Effector memory CD4-positive, alpha-beta T cell (primary cell): Measurements from ENCODE around the gene ACSBG1.

Experiments used
- DNase-seq, 3 donors: peaks; one replicate each; pipeline ENCODE4 v3.0.0-alpha.2; 2020
- H3K27ac ChIP-seq: 2 replicates; pipeline ENCODE4 v1.7.0; 2013; ENCODE audit warnings: mild to moderate bottlenecking, low read length, moderate library complexity; ENCODE audit not compliant: insufficient read depth, poor library complexity, severe bottlenecking
- H3K27me3 ChIP-seq: replicated peaks from 2 replicates; pipeline ENCODE4 v1.7.0; 2013; ENCODE audit warnings: mild to moderate bottlenecking, low read length; ENCODE audit not compliant: insufficient read depth, control insufficient read depth, poor library complexity, severe bottlenecking
- H3K36me3 ChIP-seq: 2 replicates; pipeline ENCODE4 v1.7.0; 2013; ENCODE audit warnings: mild to moderate bottlenecking, low read length, moderate library complexity; ENCODE audit not compliant: control insufficient read depth, insufficient read depth
- H3K4me1 ChIP-seq: 2 replicates; pipeline ENCODE4 v1.7.0; 2013; ENCODE audit warnings: low read length, mild to moderate bottlenecking; ENCODE audit not compliant: control insufficient read depth, insufficient read depth, poor library complexity, severe bottlenecking
- H3K4me3 ChIP-seq: 2 replicates; pipeline ENCODE4 v1.7.0; 2013; ENCODE audit warnings: low read length, low read depth, mild to moderate bottlenecking; ENCODE audit not compliant: insufficient read depth, poor library complexity, severe bottlenecking
- H3K9me3 ChIP-seq: 2 replicates; pipeline ENCODE4 v1.7.0; 2013; ENCODE audit warnings: mild to moderate bottlenecking, low read length, moderate library complexity; ENCODE audit not compliant: control insufficient read depth

The ACSBG1 gene

GRCh38 chr15:78242128-78242527, 7.8 kb upstream of the ACSBG1 start:
- no peak overlapping the region for H3K4me3 ChIP-seq
- no peak for DNase-seq
- H3K4me1 ChIP-seq = peaks cover 5% of the 10 kb centered on the region
- no peaks in the 10 kb centered on the region for H3K27me3 ChIP-seq
- H3K36me3 ChIP-seq = no peaks in the 10 kb centered on the region
- H3K27ac ChIP-seq = no peak overlapping the region
- no peaks in the 10 kb centered on the region for H3K9me3 ChIP-seq

DNA sequence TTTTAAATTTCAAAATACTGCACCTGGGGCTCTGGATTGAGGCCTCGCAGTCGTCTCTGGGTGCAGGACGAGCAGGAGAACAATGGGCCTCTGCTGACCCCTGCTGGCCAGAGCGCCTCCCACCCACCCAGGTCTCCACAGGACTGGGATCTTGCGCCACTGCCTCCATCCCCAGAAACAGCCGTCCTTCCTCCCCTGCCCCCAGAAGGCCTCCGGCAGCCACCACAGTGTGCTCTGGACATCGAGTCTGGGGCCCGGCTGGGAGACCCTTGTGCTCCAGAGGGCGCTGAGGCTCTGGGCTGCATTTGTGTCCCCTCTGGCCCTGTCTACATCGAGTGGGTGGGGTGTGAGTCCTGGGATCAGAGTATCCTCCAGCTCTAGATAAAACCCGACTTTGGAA, 6.7 kb upstream of the ACSBG1 start:
- DNase-seq = peak; percentile 54 to 69 (median 56)
- Histone ChIP-seq H3K36me3 (no peaks in the 10 kb centered on the region), H3K4me1 (peaks cover 5% of the 10 kb centered on the region), H3K4me3 (no peak overlapping the region), H3K9me3 (no peaks in the 10 kb centered on the region), H3K27me3 (no peaks in the 10 kb centered on the region), H3K27ac (no peak overlapping the region)

DNA sequence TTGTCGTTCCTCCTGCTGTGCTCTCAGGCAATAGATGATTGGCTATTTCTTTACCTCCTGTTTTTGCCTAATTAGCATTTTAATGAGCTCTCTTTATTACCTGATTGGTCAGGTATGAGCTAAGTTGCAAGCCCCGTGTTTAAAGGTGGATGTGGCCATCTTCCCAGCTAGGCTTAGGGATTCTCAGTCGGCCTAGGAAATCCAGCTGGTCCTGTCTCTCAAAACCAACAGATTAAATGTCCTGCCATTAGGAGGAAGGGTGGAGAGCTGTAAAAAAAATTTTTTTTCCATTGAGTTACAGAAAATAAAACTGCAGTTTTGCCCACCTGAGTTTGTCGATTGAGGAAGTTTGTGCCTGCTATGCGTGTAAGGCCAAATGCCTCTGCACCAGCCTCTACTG, 5.4 kb upstream of the ACSBG1 start:
- no peaks in the 10 kb centered on the region for H3K27me3 ChIP-seq
- no peaks in the 10 kb centered on the region for H3K36me3 ChIP-seq
- H3K4me3 ChIP-seq = no peak overlapping the region
- no peak overlapping the region for H3K27ac ChIP-seq
- H3K9me3 ChIP-seq = no peaks in the 10 kb centered on the region
- no peak for DNase-seq
- H3K4me1 ChIP-seq = peaks cover 5% of the 10 kb centered on the region

DNA sequence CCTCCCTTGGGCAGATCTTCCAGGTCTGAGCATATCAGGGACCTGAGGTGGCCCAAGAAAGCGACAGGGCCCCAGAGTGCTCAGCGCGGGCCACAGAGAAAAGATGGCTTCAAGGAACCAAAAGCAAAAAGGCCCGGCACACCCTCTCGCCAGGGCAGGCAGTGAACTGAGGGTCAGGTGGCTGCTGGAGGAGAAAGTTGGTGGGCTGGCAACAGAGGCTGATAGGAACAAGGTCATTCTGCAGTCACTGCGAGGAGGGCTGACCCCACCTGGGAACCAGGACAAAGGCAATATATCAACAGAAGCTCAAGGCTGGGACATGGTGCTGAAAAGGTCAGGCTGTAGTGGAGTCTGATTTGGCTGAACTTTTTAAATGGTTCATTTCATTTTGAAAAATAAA, 2.8 kb upstream of the ACSBG1 start:
- Histone ChIP-seq H3K36me3 (no peaks in the 10 kb centered on the region), H3K9me3 (no peaks in the 10 kb centered on the region), H3K4me3 (no peak overlapping the region), H3K4me1 (peaks cover 5% of the 10 kb centered on the region), H3K27me3 (no peaks in the 10 kb centered on the region), H3K27ac (no peak overlapping the region)
- no peak for DNase-seq

- peaks cover 5% of the 10 kb centered on the region for H3K4me1 ChIP-seq
- no peaks in the 10 kb centered on the region for H3K36me3 ChIP-seq
- no peak overlapping the region for H3K4me3 ChIP-seq
- H3K27me3 ChIP-seq = no peaks in the 10 kb centered on the region
- no peak overlapping the region for H3K27ac ChIP-seq
- DNase-seq = no peak
- H3K9me3 ChIP-seq = no peaks in the 10 kb centered on the region
These were observed 2.1 kb upstream of the ACSBG1 start for GRCh38 chr15:78236491-78236890.

GRCh38 chr15:78233496-78233895, 869 bp downstream of the ACSBG1 start:
- DNase-seq = no peak
- no peaks in the 10 kb centered on the region for H3K27me3 ChIP-seq

GRCh38 chr15:78232951-78233350, 1.4 kb downstream of the ACSBG1 start:
- H3K27ac ChIP-seq = no peak overlapping the region
- no peaks in the 10 kb centered on the region for H3K27me3 ChIP-seq
- H3K9me3 ChIP-seq = no peaks in the 10 kb centered on the region
- no peaks in the 10 kb centered on the region for H3K36me3 ChIP-seq
- H3K4me1 ChIP-seq = no peaks in the 10 kb centered on the region
- no peak overlapping the region for H3K4me3 ChIP-seq
- DNase-seq = no peak

More at GRCh38 chr15:78233496-78233895, 869 bp downstream of the ACSBG1 start:
- H3K27ac ChIP-seq = no peak overlapping the region
- H3K4me3 ChIP-seq = no peak overlapping the region
- no peaks in the 10 kb centered on the region for H3K36me3 ChIP-seq
- H3K9me3 ChIP-seq = no peaks in the 10 kb centered on the region
- no peaks in the 10 kb centered on the region for H3K4me1 ChIP-seq

DNA sequence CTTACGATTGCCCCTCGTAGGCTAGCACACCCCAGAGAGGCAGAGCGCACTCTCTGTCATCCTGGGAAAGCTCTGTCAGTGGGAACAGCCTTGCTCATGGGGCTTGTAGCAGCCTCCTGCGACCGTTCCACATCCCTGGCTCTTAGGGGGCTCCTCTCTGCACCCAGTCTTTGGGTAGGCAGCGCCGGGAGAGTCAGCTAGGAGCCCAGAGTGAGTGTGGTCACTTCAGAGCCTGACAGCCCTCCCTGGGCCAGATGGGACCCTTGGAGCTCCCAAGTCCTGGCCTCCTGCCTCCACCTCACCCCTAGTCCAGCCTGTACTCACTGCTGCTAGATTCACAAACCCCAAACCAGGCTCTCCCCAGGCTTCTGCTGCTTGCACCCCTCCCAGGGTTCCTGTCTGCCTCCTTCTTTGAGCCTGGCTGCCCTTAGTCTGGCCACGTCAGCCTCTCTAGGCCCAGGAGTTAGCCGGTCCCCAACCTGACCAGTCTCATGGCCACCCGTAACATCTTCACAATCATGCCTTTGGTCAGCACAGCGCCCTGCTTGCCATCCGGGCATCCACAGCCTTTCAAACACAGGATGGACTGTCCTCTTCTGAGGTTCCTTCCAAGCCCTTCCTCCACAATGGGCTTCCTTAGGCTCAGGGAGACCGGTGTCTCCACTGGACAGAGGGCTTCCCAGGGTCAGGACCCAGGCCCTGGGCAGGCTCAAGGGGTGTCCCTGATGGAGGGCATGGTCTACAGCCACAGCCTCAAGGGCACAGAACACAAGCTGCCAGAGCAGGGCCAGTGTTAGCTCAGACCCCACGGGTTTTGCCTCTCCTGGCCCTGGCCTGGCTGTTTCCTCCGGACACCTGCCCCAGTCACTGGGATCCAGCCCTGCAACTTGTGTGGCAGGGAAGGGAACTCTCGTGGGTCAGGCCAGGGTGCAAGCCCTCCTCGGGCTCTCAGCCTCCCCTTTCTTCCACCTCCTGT, 4.6 kb downstream of the ACSBG1 start:
- no peak overlapping the region for H3K27ac ChIP-seq
- no peaks in the 10 kb centered on the region for H3K36me3 ChIP-seq
- H3K9me3 ChIP-seq = no peaks in the 10 kb centered on the region
- H3K4me3 ChIP-seq = no peak overlapping the region
- no peak for DNase-seq
- no peaks in the 10 kb centered on the region for H3K4me1 ChIP-seq
- no peaks in the 10 kb centered on the region for H3K27me3 ChIP-seq

DNA sequence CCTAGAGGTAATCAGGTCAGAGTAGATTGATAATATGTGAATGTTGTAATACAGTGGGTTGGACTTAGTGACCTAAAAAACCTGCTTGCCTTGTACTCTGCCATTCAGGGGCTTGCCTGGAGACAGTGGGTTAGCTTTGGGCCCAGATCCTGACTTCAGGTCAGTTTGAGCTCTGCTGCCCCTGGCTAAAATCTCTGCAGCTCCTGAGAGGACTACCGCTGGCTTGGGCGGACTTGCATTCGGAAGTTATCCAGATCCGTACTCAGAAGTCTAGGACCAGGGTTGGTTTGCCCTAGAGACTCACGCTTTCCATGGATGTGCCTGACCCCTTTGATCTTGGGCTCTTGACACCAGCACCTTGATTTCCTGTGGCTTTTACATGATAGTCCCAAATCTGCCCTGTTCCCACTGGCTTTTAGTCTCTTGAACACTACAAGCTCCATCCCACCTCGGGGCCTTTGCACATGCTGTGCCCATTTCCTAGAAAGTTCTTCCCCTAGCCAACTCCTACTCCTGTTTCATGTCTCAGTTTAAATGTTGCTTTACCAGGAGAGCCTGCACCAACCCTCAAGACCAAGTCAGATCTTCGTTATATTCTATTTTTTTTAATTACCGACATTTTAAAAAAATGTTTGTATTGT, 5.9 kb downstream of the ACSBG1 start:
- no peaks in the 10 kb centered on the region for H3K4me1 ChIP-seq
- H3K9me3 ChIP-seq = no peaks in the 10 kb centered on the region
- no peak for DNase-seq
- H3K4me3 ChIP-seq = no peak overlapping the region
- H3K27me3 ChIP-seq = no peaks in the 10 kb centered on the region
- no peaks in the 10 kb centered on the region for H3K36me3 ChIP-seq
- H3K27ac ChIP-seq = no peak overlapping the region
